Activated CD4-positive, alpha-beta T cell treated with anti-CD3 and anti-CD28 coated beads, Interleukin-2, amount 10 ng/mL, durations not matched to agents 7 days and 5 days (primary cell): ENCODE data around the gene PTPRZ1. TPM values are rescaled to one million over a fixed set of nuclear protein-coding genes. Genes with fewer than 3 reads are reported as not detected.

Experiments used
- CTCF ChIA-PET: fragments of 350-600 bp; sonication (Branson Sonifier 250); formaldehyde crosslinking; loops from one replicate; lab custom pipeline; 2021; ENCODE audit warnings: antibody characterized with exemption; lab: Charles Lee
- POLR2A ChIA-PET: fragments of 350-600 bp; sonication (Branson Sonifier 250); formaldehyde crosslinking; loops from one replicate; lab custom pipeline; 2021; ENCODE audit warnings: antibody characterized with exemption; lab: Charles Lee
- DNase-seq: peaks from one replicate; pipeline ENCODE4 v3.0.0-alpha.2; 2020
- H3K27ac Mint-ChIP-seq: one replicate; pipeline ENCODE4 v1.8.0; 2021; ENCODE audit warnings: mild to moderate bottlenecking, moderate library complexity, mixed read lengths
- H3K27me3 Mint-ChIP-seq: one replicate; pipeline ENCODE4 v1.8.0; 2021; ENCODE audit warnings: mixed read lengths
- H3K36me3 Mint-ChIP-seq: one replicate; pipeline ENCODE4 v1.8.0; 2021; ENCODE audit warnings: low read depth, mixed read lengths
- H3K4me1 Mint-ChIP-seq: one replicate; pipeline ENCODE4 v1.8.0; 2021; ENCODE audit warnings: mixed read lengths
- H3K4me3 Mint-ChIP-seq: one replicate; pipeline ENCODE4 v1.8.0; 2021; ENCODE audit warnings: mild to moderate bottlenecking, moderate library complexity, mixed read lengths
- H3K9me3 Mint-ChIP-seq: one replicate; pipeline ENCODE4 v1.8.0; 2021; ENCODE audit warnings: mixed read lengths
- total RNA-seq, 2 experiments: library from RNA; stranded (reverse); gene quantifications; one replicate each; pipeline ENCODE4 v1.2.3, GENCODE V29; 2021

PTPRZ1 gene
- total RNA-seq, 2 experiments from 2014 or later: not detected

DNA sequence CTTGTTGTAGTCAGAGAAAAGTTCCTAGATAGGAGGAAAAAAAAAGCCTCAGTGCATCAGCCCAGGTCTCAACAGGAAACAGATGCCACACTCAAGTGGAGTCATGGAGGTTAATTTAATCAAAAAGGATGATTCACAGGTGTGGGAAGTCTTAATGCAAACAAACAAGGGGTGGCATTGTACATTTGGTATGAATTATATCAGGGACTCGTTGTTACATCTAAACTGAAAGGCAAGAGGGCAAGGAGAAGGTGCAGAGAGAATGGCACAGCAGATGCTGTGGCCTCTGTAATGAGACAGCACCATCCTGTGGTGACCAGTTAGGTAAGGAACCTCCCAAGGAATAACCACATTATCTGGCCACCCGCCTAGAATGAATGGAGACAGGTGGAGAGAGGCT, 133.7 kb downstream of the PTPRZ1 start:
- DNase-seq: no peak
- Mint-ChIP-seq H3K9me3 (no peaks in the 10 kb centered on the region), H3K36me3 (no peaks in the 10 kb centered on the region), H3K4me3 (no peak overlapping the region), H3K27ac (no peak overlapping the region), H3K4me1 (no peaks in the 10 kb centered on the region), H3K27me3 (no peaks in the 10 kb centered on the region)
- POLR2A ChIA-PET: no interaction called here
- CTCF ChIA-PET: no interaction called here

DNA sequence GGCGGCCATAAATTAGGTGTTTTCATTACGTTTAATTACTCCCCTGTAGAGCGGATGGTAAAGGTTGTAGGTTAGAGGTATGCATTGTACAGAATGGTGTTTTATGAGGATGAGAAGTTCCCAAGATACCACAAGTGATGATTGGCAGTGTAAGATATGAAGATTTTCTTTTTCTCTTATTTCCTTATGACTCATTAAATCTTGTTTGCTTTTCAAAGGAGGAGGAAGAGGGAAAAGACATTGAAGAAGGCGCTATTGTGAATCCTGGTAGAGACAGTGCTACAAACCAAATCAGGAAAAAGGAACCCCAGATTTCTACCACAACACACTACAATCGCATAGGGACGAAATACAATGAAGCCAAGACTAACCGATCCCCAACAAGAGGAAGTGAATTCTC, 137.2 kb downstream of the PTPRZ1 start:
- DNase-seq: no peak
- POLR2A ChIA-PET: no interaction called here
- Mint-ChIP-seq H3K27me3 (no peaks in the 10 kb centered on the region), H3K4me3 (no peak overlapping the region), H3K9me3 (no peaks in the 10 kb centered on the region), H3K27ac (no peak overlapping the region), H3K4me1 (no peaks in the 10 kb centered on the region), H3K36me3 (no peaks in the 10 kb centered on the region)
- CTCF ChIA-PET: no interaction called here

DNA sequence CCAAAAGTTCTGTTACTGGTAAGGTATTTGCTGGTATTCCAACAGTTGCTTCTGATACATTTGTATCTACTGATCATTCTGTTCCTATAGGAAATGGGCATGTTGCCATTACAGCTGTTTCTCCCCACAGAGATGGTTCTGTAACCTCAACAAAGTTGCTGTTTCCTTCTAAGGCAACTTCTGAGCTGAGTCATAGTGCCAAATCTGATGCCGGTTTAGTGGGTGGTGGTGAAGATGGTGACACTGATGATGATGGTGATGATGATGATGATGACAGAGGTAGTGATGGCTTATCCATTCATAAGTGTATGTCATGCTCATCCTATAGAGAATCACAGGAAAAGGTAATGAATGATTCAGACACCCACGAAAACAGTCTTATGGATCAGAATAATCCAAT, 140.1 kb downstream of the PTPRZ1 start:
- Mint-ChIP-seq H3K27ac (no peak overlapping the region), H3K27me3 (no peaks in the 10 kb centered on the region), H3K4me1 (no peaks in the 10 kb centered on the region), H3K4me3 (no peak overlapping the region), H3K9me3 (no peaks in the 10 kb centered on the region), H3K36me3 (no peaks in the 10 kb centered on the region)
- no peak for DNase-seq
- CTCF ChIA-PET: no interaction called here
- POLR2A ChIA-PET: no interaction called here

GRCh38 chr7:122013630-122014029, 140.7 kb downstream of the PTPRZ1 start:
- H3K27ac Mint-ChIP-seq: no peak overlapping the region
- H3K27me3 Mint-ChIP-seq: no peaks in the 10 kb centered on the region
- H3K36me3 Mint-ChIP-seq: no peaks in the 10 kb centered on the region
- no peaks in the 10 kb centered on the region for H3K4me1 Mint-ChIP-seq
- CTCF ChIA-PET: no interaction called here
- no peak overlapping the region for H3K4me3 Mint-ChIP-seq
- DNase-seq: no peak
- POLR2A ChIA-PET: no interaction called here
- no peaks in the 10 kb centered on the region for H3K9me3 Mint-ChIP-seq

DNA sequence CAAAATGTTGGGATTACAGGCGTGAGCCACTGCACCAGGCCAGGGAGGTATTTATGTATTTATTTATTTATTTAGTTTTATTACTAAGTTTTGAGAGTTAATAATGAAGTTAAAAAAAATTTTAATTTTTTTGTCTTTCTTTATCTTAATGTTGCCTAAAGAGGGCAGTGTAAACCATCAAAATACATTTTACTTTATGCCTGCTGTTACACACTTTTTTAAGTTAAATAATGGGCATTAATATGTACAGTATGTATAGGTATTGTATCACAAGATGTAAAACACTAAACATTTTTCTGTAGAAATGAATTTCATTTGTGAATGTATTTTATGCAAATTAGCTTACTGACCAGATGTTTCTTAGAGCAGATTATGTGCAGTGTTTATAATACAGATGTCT, 141.7 kb downstream of the PTPRZ1 start:
- Mint-ChIP-seq H3K9me3 (no peaks in the 10 kb centered on the region), H3K27ac (no peak overlapping the region), H3K36me3 (no peaks in the 10 kb centered on the region), H3K4me3 (no peak overlapping the region), H3K27me3 (no peaks in the 10 kb centered on the region), H3K4me1 (no peaks in the 10 kb centered on the region)
- POLR2A ChIA-PET: no interaction called here
- CTCF ChIA-PET: interaction anchor here (0.6 kb wide), 1 partner anchor 357 kb away, joined by 3 read pairs; no protein-coding TSS in a partner anchor
- DNase-seq: no peak

GRCh38 chr7:122018032-122018431, 145.1 kb downstream of the PTPRZ1 start:
- CTCF ChIA-PET: no interaction called here
- no peak overlapping the region for H3K4me3 Mint-ChIP-seq
- no peaks in the 10 kb centered on the region for H3K9me3 Mint-ChIP-seq

GRCh38 chr7:122027058-122027457, 154.1 kb downstream of the PTPRZ1 start:
- no peaks in the 10 kb centered on the region for H3K9me3 Mint-ChIP-seq
- no peaks in the 10 kb centered on the region for H3K27me3 Mint-ChIP-seq
- DNase-seq: no peak
- no peaks in the 10 kb centered on the region for H3K4me1 Mint-ChIP-seq
- no peak overlapping the region for H3K4me3 Mint-ChIP-seq
- POLR2A ChIA-PET: no interaction called here
- no peaks in the 10 kb centered on the region for H3K36me3 Mint-ChIP-seq
- CTCF ChIA-PET: no interaction called here
- no peak overlapping the region for H3K27ac Mint-ChIP-seq

More at GRCh38 chr7:122018032-122018431, 145.1 kb downstream of the PTPRZ1 start:
- Mint-ChIP-seq H3K27me3 (no peaks in the 10 kb centered on the region), H3K4me1 (no peaks in the 10 kb centered on the region), H3K36me3 (no peaks in the 10 kb centered on the region), H3K27ac (no peak overlapping the region)
- DNase-seq: no peak
- POLR2A ChIA-PET: no interaction called here

- H3K36me3 Mint-ChIP-seq: no peaks in the 10 kb centered on the region
- no peaks in the 10 kb centered on the region for H3K4me1 Mint-ChIP-seq
- ChIA-PET POLR2A (no interaction called here), CTCF (no interaction called here)
- H3K27me3 Mint-ChIP-seq: no peaks in the 10 kb centered on the region
- H3K9me3 Mint-ChIP-seq: no peaks in the 10 kb centered on the region
- H3K4me3 Mint-ChIP-seq: no peak overlapping the region
- DNase-seq: no peak
- no peak overlapping the region for H3K27ac Mint-ChIP-seq
Measured at GRCh38 chr7:122033641-122034040, 160.7 kb downstream of the PTPRZ1 start.

GRCh38 chr7:122035876-122036275, 162.9 kb downstream of the PTPRZ1 start:
- no peaks in the 10 kb centered on the region for H3K9me3 Mint-ChIP-seq
- no peaks in the 10 kb centered on the region for H3K36me3 Mint-ChIP-seq
- no peak overlapping the region for H3K4me3 Mint-ChIP-seq
- H3K27ac Mint-ChIP-seq: no peak overlapping the region
- DNase-seq: no peak
- H3K4me1 Mint-ChIP-seq: no peaks in the 10 kb centered on the region
- no peaks in the 10 kb centered on the region for H3K27me3 Mint-ChIP-seq
- ChIA-PET POLR2A (no interaction called here), CTCF (no interaction called here)

DNA sequence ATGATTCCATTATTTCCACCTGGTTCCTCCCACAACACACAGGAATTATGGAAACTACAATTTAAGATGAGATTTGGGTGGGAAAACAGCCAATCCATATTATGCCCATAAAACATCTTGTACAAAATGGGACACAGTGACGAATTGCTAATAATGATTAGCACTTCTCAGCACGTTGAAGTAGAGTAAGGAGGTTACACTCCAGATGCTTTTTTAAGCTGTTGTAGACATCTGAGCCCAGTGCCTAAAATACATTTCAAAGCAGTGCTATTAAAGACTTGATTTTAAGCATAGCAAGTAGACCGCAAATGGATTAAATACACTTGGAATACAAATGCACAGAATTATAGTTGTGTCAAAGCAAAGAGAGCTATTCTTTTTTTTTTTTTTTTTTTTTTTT, 165.2 kb downstream of the PTPRZ1 start:
- no peaks in the 10 kb centered on the region for H3K4me1 Mint-ChIP-seq
- H3K9me3 Mint-ChIP-seq: no peaks in the 10 kb centered on the region
- ChIA-PET CTCF (no interaction called here), POLR2A (no interaction called here)
- H3K27ac Mint-ChIP-seq: no peak overlapping the region
- no peaks in the 10 kb centered on the region for H3K36me3 Mint-ChIP-seq
- H3K27me3 Mint-ChIP-seq: no peaks in the 10 kb centered on the region
- no peak for DNase-seq
- no peak overlapping the region for H3K4me3 Mint-ChIP-seq

DNA sequence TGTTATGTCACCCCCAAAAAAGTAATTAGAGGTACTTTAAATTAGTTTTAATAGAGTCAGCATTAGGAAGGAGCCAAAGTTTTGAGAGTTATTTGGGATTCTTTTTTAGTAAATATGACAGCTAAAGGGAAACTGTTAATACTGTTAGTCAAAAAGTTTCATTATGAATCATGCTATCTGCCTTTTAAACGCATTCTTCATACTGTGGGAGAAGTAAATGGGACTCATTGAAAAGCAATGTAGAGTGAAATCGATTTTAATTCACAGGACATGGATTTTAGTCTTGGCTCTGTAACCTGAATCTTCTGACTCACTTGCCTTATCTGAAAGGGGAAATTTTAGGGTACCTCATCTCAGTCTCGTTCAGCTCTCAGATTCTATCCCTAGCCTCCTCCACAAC, 165.9 kb downstream of the PTPRZ1 start:
- H3K9me3 Mint-ChIP-seq: no peaks in the 10 kb centered on the region
- no peaks in the 10 kb centered on the region for H3K27me3 Mint-ChIP-seq
- no peaks in the 10 kb centered on the region for H3K36me3 Mint-ChIP-seq
- ChIA-PET CTCF (no interaction called here), POLR2A (no interaction called here)
- no peak overlapping the region for H3K27ac Mint-ChIP-seq
- no peaks in the 10 kb centered on the region for H3K4me1 Mint-ChIP-seq
- DNase-seq: no peak
- H3K4me3 Mint-ChIP-seq: no peak overlapping the region

- ChIA-PET CTCF (no interaction called here), POLR2A (no interaction called here)
- no peak overlapping the region for H3K27ac Mint-ChIP-seq
- no peak for DNase-seq
- no peaks in the 10 kb centered on the region for H3K9me3 Mint-ChIP-seq
- H3K4me1 Mint-ChIP-seq: no peaks in the 10 kb centered on the region
- no peak overlapping the region for H3K4me3 Mint-ChIP-seq
- H3K36me3 Mint-ChIP-seq: no peaks in the 10 kb centered on the region
- H3K27me3 Mint-ChIP-seq: no peaks in the 10 kb centered on the region
Measured at GRCh38 chr7:122040147-122040546, 167.2 kb downstream of the PTPRZ1 start.

DNA sequence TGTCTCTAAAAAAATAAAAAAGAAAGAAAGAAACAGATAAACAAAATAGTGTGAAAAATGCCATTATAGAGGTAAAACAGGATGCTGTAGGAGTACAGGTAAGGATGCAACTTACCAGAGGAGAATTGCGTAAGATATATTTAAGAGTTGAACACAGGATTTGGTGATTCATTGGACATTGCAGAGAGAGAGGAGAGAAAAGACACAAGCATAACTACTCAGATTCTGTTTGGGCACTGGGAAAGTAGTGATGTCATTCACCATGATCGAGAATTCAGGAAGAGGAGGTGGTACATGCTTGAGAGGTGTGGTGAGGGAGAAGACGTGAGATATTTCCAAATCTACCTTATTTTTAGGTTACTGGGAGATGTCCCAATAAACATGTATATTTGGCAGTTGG, 173.4 kb downstream of the PTPRZ1 start:
- no peaks in the 10 kb centered on the region for H3K9me3 Mint-ChIP-seq
- no peaks in the 10 kb centered on the region for H3K36me3 Mint-ChIP-seq
- DNase-seq: no peak
- H3K4me1 Mint-ChIP-seq: no peaks in the 10 kb centered on the region
- no peak overlapping the region for H3K4me3 Mint-ChIP-seq
- no peaks in the 10 kb centered on the region for H3K27me3 Mint-ChIP-seq
- ChIA-PET POLR2A (no interaction called here), CTCF (no interaction called here)
- H3K27ac Mint-ChIP-seq: no peak overlapping the region

DNA sequence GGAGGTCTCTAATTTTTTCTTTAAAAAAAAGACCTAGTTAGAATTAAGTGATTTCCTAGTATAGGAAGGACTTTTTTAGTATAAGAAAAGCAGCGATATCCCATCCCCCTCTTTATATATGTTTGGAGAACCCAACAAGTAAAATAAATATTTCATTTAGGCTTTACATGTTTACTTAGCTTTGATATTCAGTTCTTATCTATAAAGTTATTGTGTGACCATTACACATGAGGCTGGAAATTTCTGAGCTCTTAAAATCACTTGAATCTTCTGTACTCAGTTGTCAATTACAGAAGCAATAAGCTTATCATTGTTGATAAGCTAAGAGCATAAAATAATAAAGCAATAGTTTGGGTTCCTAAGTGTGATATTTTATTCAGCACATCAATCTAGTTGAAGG, 181.4 kb downstream of the PTPRZ1 start:
- POLR2A ChIA-PET: no interaction called here
- H3K36me3 Mint-ChIP-seq: no peaks in the 10 kb centered on the region
- no peak overlapping the region for H3K27ac Mint-ChIP-seq
- no peaks in the 10 kb centered on the region for H3K9me3 Mint-ChIP-seq
- no peak overlapping the region for H3K4me3 Mint-ChIP-seq
- H3K27me3 Mint-ChIP-seq: no peaks in the 10 kb centered on the region
- DNase-seq: no peak
- no peaks in the 10 kb centered on the region for H3K4me1 Mint-ChIP-seq
- CTCF ChIA-PET: no interaction called here
